Panc1 (cell line): ENCODE data around the gene ACOXL.

Experiments used
- POLR2AphosphoS5 ChIP-seq: IDR thresholded peaks from 2 replicates; pipeline ENCODE4 v1.6.1; 2012; ENCODE audit warnings: mild to moderate bottlenecking, low read depth, low read length, moderate library complexity
- REST ChIP-seq, 2 experiments: IDR thresholded peaks; 2 replicates each; pipeline ENCODE4 v1.6.1; 2011 to 2012; ENCODE audit warnings: low read depth in 2 of 2, control low read depth in 1 of 2, low read length in 1 of 2, mild to moderate bottlenecking in 1 of 2, moderate library complexity in 1 of 2; ENCODE audit not compliant: insufficient read depth in 1 of 2
- TCF7L2 ChIP-seq: IDR thresholded peaks from 2 replicates; pipeline ENCODE4 v1.6.1; 2011; ENCODE audit warnings: mild to moderate bottlenecking, low read depth, low read length, inconsistent platforms
- TF ChIP-seq, protein P1 (sequence below): fragments of 450-650 bp; IDR thresholded peaks from 2 replicates; pipeline ENCODE4 v1.5.1; 2017; ENCODE audit warnings: mild to moderate bottlenecking

GRCh38 chr2:110927526-110927925, 195.2 kb downstream of the ACOXL start:
- TF ChIP-seq, protein P1, sequence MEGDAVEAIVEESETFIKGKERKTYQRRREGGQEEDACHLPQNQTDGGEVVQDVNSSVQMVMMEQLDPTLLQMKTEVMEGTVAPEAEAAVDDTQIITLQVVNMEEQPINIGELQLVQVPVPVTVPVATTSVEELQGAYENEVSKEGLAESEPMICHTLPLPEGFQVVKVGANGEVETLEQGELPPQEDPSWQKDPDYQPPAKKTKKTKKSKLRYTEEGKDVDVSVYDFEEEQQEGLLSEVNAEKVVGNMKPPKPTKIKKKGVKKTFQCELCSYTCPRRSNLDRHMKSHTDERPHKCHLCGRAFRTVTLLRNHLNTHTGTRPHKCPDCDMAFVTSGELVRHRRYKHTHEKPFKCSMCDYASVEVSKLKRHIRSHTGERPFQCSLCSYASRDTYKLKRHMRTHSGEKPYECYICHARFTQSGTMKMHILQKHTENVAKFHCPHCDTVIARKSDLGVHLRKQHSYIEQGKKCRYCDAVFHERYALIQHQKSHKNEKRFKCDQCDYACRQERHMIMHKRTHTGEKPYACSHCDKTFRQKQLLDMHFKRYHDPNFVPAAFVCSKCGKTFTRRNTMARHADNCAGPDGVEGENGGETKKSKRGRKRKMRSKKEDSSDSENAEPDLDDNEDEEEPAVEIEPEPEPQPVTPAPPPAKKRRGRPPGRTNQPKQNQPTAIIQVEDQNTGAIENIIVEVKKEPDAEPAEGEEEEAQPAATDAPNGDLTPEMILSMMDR = no peak
- no peak for TF ChIP-seq POLR2AphosphoS5
- no peak for TF ChIP-seq REST (IDR thresholded peaks at IDR 0.05; ENCODE audit: insufficient read depth in 1 of 2, low read depth in 2 of 2, low read length in 1 of 2)
- no peak for TF ChIP-seq TCF7L2
